DND-41 (cell line): ENCODE measurements around the gene KRTAP24-1.

Source experiments
- ATAC-seq: fragments of 200-7000 bp; cut with Tn5 transposase; 3 replicates; pipeline ENCODE4 v1.9.1; 2021; ENCODE audit warnings: low read depth; ENCODE audit not compliant: insufficient read depth
- DNase-seq: peaks from one replicate; pipeline ENCODE4 v3.0.0-alpha.2; 2020
- H2AFZ ChIP-seq: 2 replicates; pipeline ENCODE4 v1.6.0; 2012; ENCODE audit warnings: low read depth, low read length
- H3K27ac ChIP-seq: 2 replicates; pipeline ENCODE4 v1.5.1; 2012; ENCODE audit warnings: low read length, inconsistent platforms
- H3K27me3 ChIP-seq: fragments of 200-600 bp; sonication (generic); 2 replicates; pipeline ENCODE4 v1.6.0; 2012; ENCODE audit warnings: low read length, mild to moderate bottlenecking, inconsistent platforms; ENCODE audit not compliant: insufficient read depth, poor library complexity
- H3K36me3 ChIP-seq: 2 replicates; pipeline ENCODE4 v1.5.1; 2012; ENCODE audit warnings: low read length, inconsistent platforms; ENCODE audit not compliant: insufficient read depth
- H3K4me1 ChIP-seq: 2 replicates; pipeline ENCODE4 v1.5.1; 2012; ENCODE audit warnings: mild to moderate bottlenecking, low read length; ENCODE audit not compliant: insufficient read depth
- H3K4me2 ChIP-seq: 2 replicates; pipeline ENCODE4 v1.6.0; 2012; ENCODE audit warnings: mild to moderate bottlenecking, moderate library complexity, low read length, inconsistent platforms; ENCODE audit not compliant: insufficient read depth
- H3K4me3 ChIP-seq, 2 experiments: fragments of 200-600 bp in 1 of 2; shearing (Covaris generic) in 1 of 2; 2 replicates each; pipeline ENCODE4 v1.5.1; 2012 to 2016; ENCODE audit warnings: inconsistent platforms in 2 of 2, low read length in 2 of 2, mild to moderate bottlenecking in 2 of 2, low read depth in 1 of 2, moderate library complexity in 1 of 2
- H3K79me2 ChIP-seq: 2 replicates; pipeline ENCODE4 v1.6.0; 2012; ENCODE audit warnings: low read length, inconsistent platforms; ENCODE audit not compliant: insufficient read depth
- H3K9ac ChIP-seq: 2 replicates; pipeline ENCODE4 v1.6.0; 2012; ENCODE audit warnings: low read depth, mild to moderate bottlenecking, inconsistent platforms, low read length, moderate library complexity
- H3K9me3 ChIP-seq: 2 replicates; pipeline ENCODE4 v1.5.1; 2012; ENCODE audit warnings: low read length, moderate library complexity, mild to moderate bottlenecking, inconsistent platforms; ENCODE audit not compliant: insufficient read depth, severe bottlenecking
- H4K20me1 ChIP-seq: 2 replicates; pipeline ENCODE4 v1.6.0; 2012; ENCODE audit warnings: low read length; ENCODE audit not compliant: insufficient read depth
- CTCF ChIP-seq: IDR thresholded peaks from 2 replicates; pipeline ENCODE4 v1.5.1; 2012; ENCODE audit warnings: borderline replicate concordance, low read length, moderate library complexity, mild to moderate bottlenecking; ENCODE audit not compliant: poor library complexity, severe bottlenecking; ENCODE audit errors: extremely low read depth
- EZH2 ChIP-seq: IDR thresholded peaks from 3 replicates; pipeline ENCODE4 v1.6.1; 2012; ENCODE audit warnings: borderline replicate concordance, low read depth, mild to moderate bottlenecking, moderate library complexity, low read length, inconsistent platforms; ENCODE audit not compliant: severe bottlenecking

KRTAP24-1 gene

GRCh38 chr21:30289215-30289614 lies 6.5 kb upstream of the KRTAP24-1 start, which contains the start of gene KRTAP25-1:
KRTAP25-1 (minus strand) TSS chr21:30289514; CDS start chr21:30289490, 24 bp downstream.
- DNase-seq (no peak), ATAC-seq (no peak)
- Histone ChIP-seq H3K36me3 (no peaks in the 10 kb centered on the region), H3K79me2 (no peaks in the 10 kb centered on the region), H4K20me1 (no peaks in the 10 kb centered on the region), H2AFZ (no peak within 1 kb of the TSS), H3K27ac (no peak within 1 kb of the TSS), H3K4me2 (no peak within 1 kb of the TSS), H3K9ac (no peak within 1 kb of the TSS), H3K4me3 (no peak within 1 kb of the TSS), H3K4me1 (no peaks in the 10 kb centered on the region), H3K9me3 (no peaks in the 10 kb centered on the region), H3K27me3 (no peaks in the 10 kb centered on the region)
- TF ChIP-seq CTCF (no peak), EZH2 (no peak)

DNA sequence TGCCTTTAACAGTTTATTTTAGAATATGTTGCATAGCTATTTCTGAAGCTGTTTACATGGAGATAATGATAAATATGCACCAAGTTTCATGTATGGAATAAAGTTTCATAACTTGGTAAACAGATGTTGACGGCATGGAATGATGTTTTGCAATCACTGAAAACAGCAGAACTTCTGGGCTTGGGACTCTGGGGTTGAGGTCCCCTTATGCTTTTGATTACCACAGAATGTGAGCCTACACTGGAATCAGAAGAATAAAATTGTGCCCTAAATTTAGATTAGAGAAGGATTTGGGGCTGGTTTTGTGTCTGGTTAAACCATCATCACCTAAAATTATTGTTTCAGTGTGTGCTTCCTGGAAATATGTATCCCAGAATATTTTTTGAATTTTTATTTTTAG lies 11.1 kb downstream of the KRTAP24-1 start:
- Histone ChIP-seq H3K4me2 (no peak overlapping the region), H3K27ac (no peak overlapping the region), H3K27me3 (no peaks in the 10 kb centered on the region), H3K79me2 (no peaks in the 10 kb centered on the region), H3K9ac (no peak overlapping the region), H3K4me1 (no peaks in the 10 kb centered on the region), H2AFZ (no peak overlapping the region), H3K4me3 (no peak overlapping the region), H3K9me3 (no peaks in the 10 kb centered on the region), H3K36me3 (no peaks in the 10 kb centered on the region), H4K20me1 (no peaks in the 10 kb centered on the region)
- ATAC-seq (no peak), DNase-seq (no peak)
- TF ChIP-seq EZH2 (no peak), CTCF (no peak)

GRCh38 chr21:30271156-30271555 lies 11.6 kb downstream of the KRTAP24-1 start:
- TF ChIP-seq CTCF: no peak
- no peak overlapping the region for H3K27ac ChIP-seq
- H3K36me3 ChIP-seq: no peaks in the 10 kb centered on the region
- no peaks in the 10 kb centered on the region for H3K4me1 ChIP-seq
- DNase-seq: no peak
- H3K79me2 ChIP-seq: no peaks in the 10 kb centered on the region
- ATAC-seq: no peak
- no peak overlapping the region for H3K4me3 ChIP-seq
- no peak overlapping the region for H3K9ac ChIP-seq
- H2AFZ ChIP-seq: no peak overlapping the region
- no peak overlapping the region for H3K4me2 ChIP-seq
- H4K20me1 ChIP-seq: no peaks in the 10 kb centered on the region
- no peaks in the 10 kb centered on the region for H3K9me3 ChIP-seq
- H3K27me3 ChIP-seq: no peaks in the 10 kb centered on the region

DNA sequence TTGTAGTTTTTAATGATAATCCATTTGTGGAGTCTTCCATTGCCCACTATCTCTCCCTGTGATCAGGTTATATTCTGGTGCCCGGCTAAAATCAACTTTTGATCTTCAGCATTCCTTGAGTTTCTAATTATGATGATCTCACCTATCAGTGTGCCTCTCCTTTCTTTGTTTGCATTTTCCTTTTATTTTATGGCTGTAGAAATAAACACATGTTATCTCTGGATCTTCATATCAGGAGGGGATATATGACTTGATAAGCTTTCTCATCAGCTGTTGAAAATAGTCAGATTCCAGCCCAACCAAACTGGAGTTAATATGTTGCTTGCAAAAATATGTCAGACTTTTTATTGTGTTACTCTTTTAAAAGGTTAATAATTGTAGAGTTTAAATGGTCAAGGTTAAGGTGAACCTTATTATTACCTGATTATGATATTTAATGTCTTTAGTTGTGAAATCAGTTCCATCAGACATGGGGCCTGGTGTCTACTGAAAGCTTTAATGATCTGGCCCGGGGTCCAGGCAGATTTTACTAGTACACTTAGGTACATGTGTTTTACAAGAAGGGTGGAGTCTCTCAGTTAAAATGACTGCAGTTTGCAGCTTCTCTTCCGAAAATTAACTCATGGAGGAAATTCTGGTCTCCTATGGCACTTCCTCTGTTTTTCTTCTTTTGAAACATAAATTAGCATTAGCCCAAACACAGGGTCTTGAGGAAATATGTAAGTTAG lies 12.8 kb downstream of the KRTAP24-1 start:
- Histone ChIP-seq H3K9ac (no peak overlapping the region), H3K9me3 (no peaks in the 10 kb centered on the region), H3K79me2 (no peaks in the 10 kb centered on the region), H3K4me3 (no peak overlapping the region), H3K4me1 (no peaks in the 10 kb centered on the region), H3K36me3 (no peaks in the 10 kb centered on the region), H3K27ac (no peak overlapping the region), H3K27me3 (no peaks in the 10 kb centered on the region), H4K20me1 (no peaks in the 10 kb centered on the region), H3K4me2 (no peak overlapping the region), H2AFZ (no peak overlapping the region)
- no peak for TF ChIP-seq CTCF
- no peak for TF ChIP-seq EZH2
- DNase-seq (no peak), ATAC-seq (no peak)
